Thoracic aorta (tissue), 2 donors: ENCODE results near the gene MAP4K1. TPM values are rescaled to one million over a fixed set of nuclear protein-coding genes. Genes with fewer than 3 reads are reported as not detected.

ENCODE experiments used
- ATAC-seq: fragments of 150-250 bp; one replicate; pipeline ENCODE4 v1.8.0; 2017; ENCODE audit warnings: low read depth; ENCODE audit not compliant: insufficient number of reproducible peaks, low FRiP score
- DNase-seq: peaks from one replicate; pipeline ENCODE4 v3.0.0-alpha.2; 2020; ENCODE audit warnings: low spot score
- H3K27ac ChIP-seq, 2 donors: fragments of 200-600 bp; sonication (generic); 1 replicate in 1 of 2; 2 replicates in 1 of 2; pipeline ENCODE4 v1.5.1; 2016; ENCODE audit warnings: mild to moderate bottlenecking in 2 of 2, moderate library complexity in 2 of 2
- H3K27me3 ChIP-seq: fragments of 200-600 bp; sonication (generic); replicated peaks from 2 replicates; pipeline ENCODE4 v1.6.0; 2016; ENCODE audit warnings: mild to moderate bottlenecking; ENCODE audit not compliant: insufficient read depth
- H3K36me3 ChIP-seq: fragments of 200-600 bp; sonication (generic); one replicate; pipeline ENCODE4 v1.5.1; 2016
- H3K4me1 ChIP-seq, 2 donors: fragments of 200-600 bp; sonication (generic); 1 replicate in 1 of 2; 2 replicates in 1 of 2; pipeline versions ENCODE4 v1.5.1 to v1.6.0; 2016; ENCODE audit warnings: low read depth in 2 of 2, mild to moderate bottlenecking in 1 of 2; ENCODE audit not compliant: control insufficient read depth in 1 of 2
- H3K4me3 ChIP-seq: fragments of 200-600 bp; sonication (generic); 2 replicates; pipeline ENCODE4 v1.5.1; 2016; ENCODE audit warnings: mild to moderate bottlenecking
- H3K9me3 ChIP-seq: fragments of 200-600 bp; sonication (generic); 2 replicates; pipeline ENCODE4 v1.5.1; 2016
- total RNA-seq, 2 donors: library from RNA; depleted of rRNA; stranded (reverse); fragments of >200 nt; gene quantifications; one replicate each; pipeline versions ENCODE4 v1.1.0 to v1.2.3, GENCODE V29; 2016
- TF ChIP-seq, protein P1 (sequence below): fragments of 200-600 bp; sonication (generic); IDR thresholded peaks from one replicate; pipeline ENCODE4 v1.5.1; 2019; ENCODE audit warnings: antibody characterized with exemption

The MAP4K1 gene
- total RNA-seq, result 10 to 100 TPM in 1 of 2 donors, 1 to 10 TPM in 1; 4.6 to 33.7 TPM

DNA sequence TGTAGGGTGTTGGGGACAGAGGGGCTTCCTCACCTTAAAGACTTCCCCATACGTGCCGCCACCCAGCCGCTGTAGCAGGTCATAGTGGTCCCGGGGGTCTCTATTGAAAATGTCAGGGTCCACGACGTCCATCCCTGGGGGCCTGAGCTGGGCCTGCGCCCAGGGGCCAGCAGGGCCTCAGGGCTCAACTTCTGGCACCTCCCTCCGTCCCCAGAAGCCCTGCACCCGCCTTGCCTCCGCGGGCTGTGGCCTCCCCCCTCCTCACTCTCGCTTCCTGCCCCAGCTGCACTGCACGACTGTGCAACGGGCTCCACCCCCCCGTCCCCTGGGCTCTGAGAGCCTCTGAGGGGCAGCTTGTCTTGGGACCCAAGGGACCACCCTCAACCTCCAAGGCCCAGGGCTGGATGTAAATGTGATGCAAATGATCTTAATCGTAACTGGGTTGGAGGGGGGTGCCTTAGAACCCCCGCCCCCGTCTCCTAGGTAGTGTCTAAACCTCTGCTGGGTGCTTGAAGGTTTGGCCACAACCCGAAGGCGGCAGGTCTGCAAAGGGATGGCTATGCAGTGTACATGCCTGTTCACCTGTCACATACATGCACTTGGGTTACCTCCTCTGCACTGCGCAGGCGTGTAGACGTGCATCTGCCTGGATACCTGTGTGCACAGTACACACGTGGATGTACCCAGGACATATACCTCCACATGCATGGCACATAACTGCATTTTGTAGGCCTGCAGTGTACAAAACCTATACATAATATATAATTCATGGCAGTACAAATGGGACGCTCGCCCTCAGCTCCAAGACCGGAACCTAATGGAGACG lies at the start of gene MAP4K1:
MAP4K1 (minus strand) TSS at position 190 of the 826 bp plus-strand sequence; CDS start at position 132, 58 bp downstream.
- TF ChIP-seq, protein P1, sequence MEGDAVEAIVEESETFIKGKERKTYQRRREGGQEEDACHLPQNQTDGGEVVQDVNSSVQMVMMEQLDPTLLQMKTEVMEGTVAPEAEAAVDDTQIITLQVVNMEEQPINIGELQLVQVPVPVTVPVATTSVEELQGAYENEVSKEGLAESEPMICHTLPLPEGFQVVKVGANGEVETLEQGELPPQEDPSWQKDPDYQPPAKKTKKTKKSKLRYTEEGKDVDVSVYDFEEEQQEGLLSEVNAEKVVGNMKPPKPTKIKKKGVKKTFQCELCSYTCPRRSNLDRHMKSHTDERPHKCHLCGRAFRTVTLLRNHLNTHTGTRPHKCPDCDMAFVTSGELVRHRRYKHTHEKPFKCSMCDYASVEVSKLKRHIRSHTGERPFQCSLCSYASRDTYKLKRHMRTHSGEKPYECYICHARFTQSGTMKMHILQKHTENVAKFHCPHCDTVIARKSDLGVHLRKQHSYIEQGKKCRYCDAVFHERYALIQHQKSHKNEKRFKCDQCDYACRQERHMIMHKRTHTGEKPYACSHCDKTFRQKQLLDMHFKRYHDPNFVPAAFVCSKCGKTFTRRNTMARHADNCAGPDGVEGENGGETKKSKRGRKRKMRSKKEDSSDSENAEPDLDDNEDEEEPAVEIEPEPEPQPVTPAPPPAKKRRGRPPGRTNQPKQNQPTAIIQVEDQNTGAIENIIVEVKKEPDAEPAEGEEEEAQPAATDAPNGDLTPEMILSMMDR, result no peak
- Histone ChIP-seq H3K27me3 (no peaks in the 10 kb centered on the region), H3K4me3 (peak within 1 kb of the TSS; percentile 99), H3K4me1 (peaks cover 10 to 18% of the 10 kb centered on the region in 2 donors), H3K36me3 (peaks cover 25% of the 10 kb centered on the region), H3K27ac (peak within 1 kb of the TSS; percentile 71 to 74), H3K9me3 (no peaks in the 10 kb centered on the region)
- peak; percentile 9 for ATAC-seq
- DNase-seq, result no peak

DNA sequence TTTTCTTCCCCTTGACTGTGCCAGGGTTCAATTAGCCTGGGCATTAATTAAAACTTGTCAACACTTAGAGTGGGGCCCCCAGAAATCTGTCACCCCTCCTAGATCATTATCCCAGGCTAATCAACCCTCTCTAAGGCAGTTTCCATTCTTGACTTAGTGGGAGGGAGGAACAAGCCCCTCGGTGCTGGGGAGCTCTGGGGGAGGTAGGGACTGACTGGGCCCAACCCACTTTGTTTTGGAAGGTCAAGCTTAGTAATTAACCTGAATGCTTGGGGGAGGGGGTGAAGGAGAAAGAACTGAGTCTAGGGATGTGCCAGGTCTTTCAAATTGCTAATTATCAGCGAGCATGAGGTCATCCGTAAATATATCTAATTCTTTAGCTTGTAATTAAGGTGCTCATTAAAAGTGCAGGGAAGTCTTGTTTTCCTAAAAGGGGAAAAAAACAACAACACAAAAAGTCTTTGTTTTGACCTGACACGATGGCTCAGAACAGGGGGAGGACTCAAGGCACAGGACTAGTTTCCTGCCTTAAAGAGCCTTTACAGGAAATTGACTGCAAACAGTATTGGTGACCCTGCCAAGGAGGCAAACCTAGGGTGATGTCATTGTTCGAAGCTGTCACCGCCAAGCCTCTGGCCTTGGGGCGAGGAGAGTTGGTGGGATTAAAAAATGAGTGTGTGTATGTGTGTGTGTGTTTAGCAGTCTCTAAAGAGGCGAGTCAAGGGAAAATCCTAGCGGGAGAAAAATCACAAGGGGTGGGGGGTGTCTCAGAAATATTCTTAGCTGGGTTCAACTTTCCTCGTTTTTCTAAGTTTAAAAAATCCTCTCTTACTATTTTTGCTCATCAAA lies 49.1 kb upstream of the MAP4K1 start:
- Histone ChIP-seq H3K27ac (peak overlapping the region; percentile 99 to 100), H3K36me3 (no peaks in the 10 kb centered on the region)
- TF ChIP-seq, protein P1, result no peak

DNA sequence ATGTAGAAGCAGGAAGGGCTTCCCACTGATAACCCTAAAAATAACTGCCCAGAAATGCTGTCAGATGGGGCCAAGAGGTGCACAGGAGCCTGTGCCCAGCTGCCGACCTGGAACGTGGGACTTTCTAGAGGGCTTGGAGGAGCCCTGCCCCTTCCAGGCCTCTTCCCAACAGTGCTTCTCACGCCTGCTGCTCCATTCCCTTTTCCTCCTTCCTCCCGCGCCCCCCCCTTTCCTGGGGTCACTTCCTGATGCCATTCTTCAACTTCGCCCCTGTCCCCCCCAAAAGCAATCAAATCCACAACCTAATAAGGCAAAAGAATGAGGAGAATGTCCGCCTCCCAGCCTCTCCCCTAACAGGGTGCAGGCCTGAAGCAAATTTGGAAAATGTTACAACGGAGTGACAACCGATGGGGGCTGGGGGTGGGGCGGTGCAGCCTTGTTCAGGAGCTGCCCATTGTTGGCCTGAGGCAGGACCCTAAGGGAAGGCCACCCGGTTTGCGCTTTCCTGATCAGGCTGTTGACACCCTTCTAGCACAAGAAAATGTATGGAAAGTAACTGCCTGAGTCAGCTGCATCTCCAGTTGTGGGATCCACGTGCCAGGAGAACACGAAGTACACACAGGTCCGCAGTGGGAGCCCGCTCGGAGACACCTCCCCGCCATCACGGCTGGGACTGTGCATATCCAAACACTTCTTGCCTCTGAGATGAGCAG lies 48.4 kb upstream of the MAP4K1 start:
- Histone ChIP-seq H3K4me3 (peak overlapping the region; percentile 56), H3K36me3 (no peaks in the 10 kb centered on the region), H3K27me3 (no peaks in the 10 kb centered on the region), H3K4me1 (peaks cover 88 to 100% of the 10 kb centered on the region in 2 donors), H3K27ac (peak overlapping the region; percentile 99 to 100), H3K9me3 (no peaks in the 10 kb centered on the region)
- DNase-seq (no peak), ATAC-seq (peak; percentile 23)
- TF ChIP-seq, protein P1, result no peak

More for the DNA sequence above, 49.1 kb upstream of the MAP4K1 start:
- DNase-seq (no peak), ATAC-seq (peak; percentile 47)
- Histone ChIP-seq H3K4me3 (peak overlapping the region; percentile 30), H3K27me3 (no peaks in the 10 kb centered on the region), H3K4me1 (peaks cover 90 to 100% of the 10 kb centered on the region in 2 donors), H3K9me3 (no peaks in the 10 kb centered on the region)

DNA sequence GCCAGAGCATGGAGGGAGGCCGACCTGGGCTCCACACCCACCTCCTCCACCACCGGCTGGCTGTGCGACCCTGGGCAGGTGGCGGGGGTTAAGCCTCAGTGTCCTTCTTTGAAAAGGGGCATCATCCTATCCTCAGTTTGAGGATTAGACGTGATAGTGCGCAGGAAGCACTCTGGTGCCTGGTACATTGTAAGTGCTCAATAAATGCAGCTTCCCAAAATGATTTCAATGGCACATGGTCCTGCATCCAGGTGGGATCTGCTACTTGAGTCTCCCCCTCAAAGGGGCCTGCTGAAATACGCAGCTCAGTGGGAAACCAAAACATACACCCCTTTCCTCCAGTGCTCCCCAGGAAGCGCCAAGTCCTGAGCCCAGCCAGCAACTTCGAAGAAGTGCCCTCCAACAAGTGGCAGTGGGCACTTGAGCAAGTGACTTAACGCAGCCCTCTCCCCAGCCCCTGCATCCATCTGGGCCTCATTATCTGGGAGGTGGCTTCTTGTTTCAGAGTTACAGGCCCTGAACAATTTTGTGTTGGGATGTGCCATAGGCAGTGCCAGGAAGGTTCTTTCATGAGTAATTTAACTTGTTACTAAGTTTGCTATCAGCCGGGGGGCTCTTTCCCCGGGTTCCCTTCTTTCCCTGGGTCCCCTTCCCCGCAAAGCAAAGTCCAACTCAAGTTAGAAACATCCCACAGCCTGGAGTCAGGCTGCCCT lies 47.6 kb upstream of the MAP4K1 start:
- no peak for ATAC-seq
- peak overlapping the region; percentile 56 for H3K4me3 ChIP-seq
- peaks cover 88 to 100% of the 10 kb centered on the region in 2 donors for H3K4me1 ChIP-seq
- peak overlapping the region; percentile 99 to 100 for H3K27ac ChIP-seq
- TF ChIP-seq, protein P1, result no peak
- H3K27me3 ChIP-seq, result no peaks in the 10 kb centered on the region
- no peaks in the 10 kb centered on the region for H3K9me3 ChIP-seq
- no peaks in the 10 kb centered on the region for H3K36me3 ChIP-seq
- DNase-seq, result no peak
